Upper lobe of left lung (tissue), 4 donors: ENCODE results near the gene PAM.

Source experiments
- CTCF ChIP-seq, 6 experiments: fragments of 450-650 bp in 4 of 6; fragments of 200-600 bp in 2 of 6; sonication (generic) in 2 of 6; IDR thresholded peaks; one replicate each; pipeline ENCODE4 v1.5.1; 2016 to 2019; ENCODE audit warnings: antibody characterized with exemption in 6 of 6
- POLR2A ChIP-seq, 4 donors: fragments of 450-650 bp; IDR thresholded peaks; one replicate each; pipeline ENCODE4 v1.5.1; 2016 to 2017; ENCODE audit warnings: antibody characterized with exemption in 4 of 4, mild to moderate bottlenecking in 2 of 4

GRCh38 chr5:103059525-103059924, 304.4 kb downstream of the PAM start:
- TF ChIP-seq CTCF (IDR thresholded peaks at IDR 0.05) (no peak), POLR2A (IDR thresholded peaks at IDR 0.05) (no peak)
